Frontal cortex (tissue), 4 donors: ENCODE measurements around the gene IGF2BP2. TPM values are rescaled to one million over a fixed set of nuclear protein-coding genes. Genes with fewer than 3 reads are reported as not detected.
"Not testable (repeated sequence)": the region's sequence is repeated elsewhere in the genome, so short reads cannot be mapped to it uniquely, and the experiment has no call there.

Experiments used
- DNase-seq, 2 donors: peaks; one replicate each; pipeline ENCODE4 v3.0.0; 2012; ENCODE audit warnings: low spot score in 2 of 2
- FAIRE-seq: peaks from 2 replicates; lab custom pipeline; 2012; peaks lifted over from hg19 to GRCh38; lab: Jason Lieb, UNC
- total RNA-seq: library from RNA; depleted of rRNA; stranded (reverse); fragments of >200 nt; gene quantifications from one replicate; pipeline ENCODE4 v1.2.3, GENCODE V29; 2014
- donor health status: control.
- donor health status: control.
- donor health status: control.

IGF2BP2 gene
- total RNA-seq, 1 donor from 2014 or later: 20.0 TPM

- DNase-seq (no peak), FAIRE-seq (no peak)
Observed at GRCh38 chr3:185720326-185720725, 104.5 kb downstream of the IGF2BP2 start.

- FAIRE-seq (no peak), DNase-seq (no peak)
Observed at GRCh38 chr3:185718736-185719593, 105.9 kb downstream of the IGF2BP2 start.

- no peak for DNase-seq
- no peak for FAIRE-seq
Observed at GRCh38 chr3:185717627-185718402, 107.0 kb downstream of the IGF2BP2 start.

- no peak for DNase-seq
- no peak for FAIRE-seq
Observed at GRCh38 chr3:185717121-185717520, 107.7 kb downstream of the IGF2BP2 start.

- DNase-seq (no peak), FAIRE-seq (no peak)
Observed at GRCh38 chr3:185716436-185717108, 108.3 kb downstream of the IGF2BP2 start.

- DNase-seq (no peak), FAIRE-seq (no peak)
Observed at GRCh38 chr3:185715091-185715490, 109.8 kb downstream of the IGF2BP2 start.

- no peak for FAIRE-seq
- no peak for DNase-seq
Observed at GRCh38 chr3:185714085-185714484, 110.8 kb downstream of the IGF2BP2 start.

GRCh38 chr3:185713015-185713414, 111.8 kb downstream of the IGF2BP2 start:
- DNase-seq (no peak), FAIRE-seq (no peak)

GRCh38 chr3:185712337-185712736, 112.5 kb downstream of the IGF2BP2 start:
- FAIRE-seq: no peak
- DNase-seq: no peak

GRCh38 chr3:185711255-185711870, 113.5 kb downstream of the IGF2BP2 start:
- no peak for FAIRE-seq
- no peak for DNase-seq

- FAIRE-seq (no peak), DNase-seq (no peak)
Observed at GRCh38 chr3:185709251-185709955, 115.4 kb downstream of the IGF2BP2 start.

- FAIRE-seq (no peak), DNase-seq (no peak)
Observed at GRCh38 chr3:185708392-185708791, 116.5 kb downstream of the IGF2BP2 start.

- DNase-seq: no peak
- no peak for FAIRE-seq
Observed at GRCh38 chr3:185705498-185705897, 119.3 kb downstream of the IGF2BP2 start.

- FAIRE-seq (no peak), DNase-seq (no peak)
Observed at GRCh38 chr3:185702262-185703225, 122.3 kb downstream of the IGF2BP2 start.

GRCh38 chr3:185701611-185702261, 123.1 kb downstream of the IGF2BP2 start:
- FAIRE-seq: no peak
- DNase-seq: no peak

GRCh38 chr3:185699927-185700326, 124.9 kb downstream of the IGF2BP2 start:
- no peak for FAIRE-seq
- DNase-seq: no peak

- DNase-seq, FAIRE-seq: not testable (repeated sequence)
Observed at GRCh38 chr3:185697228-185697627, 127.6 kb downstream of the IGF2BP2 start.

GRCh38 chr3:185696039-185696438, 128.8 kb downstream of the IGF2BP2 start:
- FAIRE-seq (no peak), DNase-seq (no peak)
